GM10266 (cell line): ENCODE results near the gene PNN.
"Not testable (repeated sequence)": the region's sequence is repeated elsewhere in the genome, so short reads cannot be mapped to it uniquely, and the experiment has no call there.

Experiments
- DNase-seq: peaks from one replicate; pipeline ENCODE4 v3.0.0; 2012; ENCODE audit errors: extremely low spot score
- CTCF ChIP-seq: IDR thresholded peaks from 2 replicates; pipeline ENCODE4 v1.5.1; 2012; ENCODE audit warnings: mild to moderate bottlenecking, low read depth; ENCODE audit not compliant: control insufficient read depth, insufficient read depth; ENCODE audit errors: missing control alignments

Gene PNN

GRCh38 chr14:39219075-39219499 is 44.0 kb downstream of the PNN start:
- no peak for TF ChIP-seq CTCF
- no peak for DNase-seq

GRCh38 chr14:39220473-39220872 is 45.4 kb downstream of the PNN start:
- DNase-seq, result not testable (repeated sequence)

GRCh38 chr14:39228044-39228443 is 53.0 kb downstream of the PNN start:
- no peak for TF ChIP-seq CTCF
- DNase-seq, result no peak

- DNase-seq, result no peak
- no peak for TF ChIP-seq CTCF
Observed at GRCh38 chr14:39228509-39229221, 53.6 kb downstream of the PNN start.

- no peak for TF ChIP-seq CTCF
- DNase-seq, result no peak
Observed at GRCh38 chr14:39229222-39229543, 54.1 kb downstream of the PNN start.

- no peak for TF ChIP-seq CTCF
- no peak for DNase-seq
Observed at GRCh38 chr14:39229601-39230110, 54.6 kb downstream of the PNN start.

GRCh38 chr14:39230416-39231035 is 55.5 kb downstream of the PNN start:
- no peak for DNase-seq

More at GRCh38 chr14:39230416-39231035, 55.5 kb downstream of the PNN start:
- TF ChIP-seq CTCF, result no peak
